Measurements from ENCODE around the gene ZNF711.
"Not testable (repeated sequence)": the region's sequence is repeated elsewhere in the genome, so short reads cannot be mapped to it uniquely, and the experiment has no call there.

The ZNF711 gene

DNA sequence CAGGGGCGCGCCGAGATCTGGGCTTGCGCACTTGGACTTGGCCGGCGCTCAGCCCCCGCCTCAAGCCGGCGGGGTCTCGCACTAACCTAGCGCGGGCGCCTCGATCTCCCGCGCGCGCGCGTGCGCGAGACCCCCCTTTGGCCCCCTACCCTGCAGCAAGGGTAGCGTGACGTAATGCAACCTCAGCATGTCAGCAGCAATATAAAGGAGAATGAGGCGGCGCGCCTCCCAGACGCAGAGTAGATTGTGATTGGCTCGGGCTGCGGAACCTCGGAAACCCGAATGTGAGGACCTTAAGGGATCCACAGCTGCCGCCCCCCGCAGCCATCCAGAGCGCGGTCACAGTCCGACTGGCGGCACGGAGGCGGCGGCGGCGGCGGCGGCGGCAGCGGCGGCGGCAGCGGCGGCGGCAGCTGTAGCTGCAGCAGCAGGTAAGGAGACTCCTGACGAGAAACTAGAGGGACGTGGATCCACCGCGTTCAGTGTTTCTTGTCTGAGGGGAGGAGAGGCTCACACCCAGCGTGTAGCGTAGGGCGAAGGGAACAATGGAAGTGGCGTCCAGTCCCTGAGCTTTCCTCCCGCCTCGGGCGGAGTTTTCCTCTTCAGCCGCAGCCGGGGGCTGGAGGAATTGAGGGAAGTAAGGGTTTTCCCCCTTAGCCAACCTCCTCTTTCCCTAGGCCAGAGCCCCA, at the start of gene ZNF711, which contains the start of gene SATL1:
TSS of gene ZNF711 (plus strand) at position 231 of the 689 bp plus-strand sequence. CDS start 3,582 bp downstream, outside the sequence.
TSS of gene SATL1 (minus strand) at position 19 of the 689 bp plus-strand sequence. CDS start 134,811 bp downstream, outside the sequence.
- H3K9me3 Mint-ChIP-seq (ENCODE audit: low read depth): no peaks in the 10 kb centered on the region
- peaks cover 2% of the 10 kb centered on the region for H3K27me3 Mint-ChIP-seq
- H3K4me3 Mint-ChIP-seq: peak within 1 kb of the TSS; percentile 94
- H3K36me3 Mint-ChIP-seq: no peaks in the 10 kb centered on the region
- peak within 1 kb of the TSS; percentile 43 for H3K27ac Mint-ChIP-seq
- peaks cover 13% of the 10 kb centered on the region for H3K4me1 Mint-ChIP-seq (ENCODE audit: low read depth)

DNA sequence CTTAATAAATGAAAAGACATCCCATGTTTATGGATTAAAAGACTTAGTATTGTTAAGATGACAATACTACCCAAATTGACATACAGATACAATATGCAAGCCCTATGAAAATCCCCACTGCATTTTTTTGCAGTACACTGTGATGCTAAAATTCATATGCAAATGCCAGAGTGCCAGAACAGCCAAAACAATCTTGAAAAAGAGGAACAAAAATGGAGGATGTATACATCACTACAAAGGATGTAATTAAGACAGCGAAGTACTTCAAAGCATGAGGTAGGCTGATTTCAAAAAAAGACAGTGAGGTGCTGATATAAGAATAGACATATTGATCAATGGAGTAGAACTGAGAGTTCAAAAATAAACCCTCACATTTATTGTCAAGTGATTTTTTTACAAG, 47.5 kb upstream of the ZNF711 start:
- Mint-ChIP-seq H3K4me3 (no peak overlapping the region), H3K27ac (no peak overlapping the region), H3K4me1 (ENCODE audit: low read depth) (no peaks in the 10 kb centered on the region), H3K9me3 (ENCODE audit: low read depth) (peaks cover 4% of the 10 kb centered on the region), H3K36me3 (no peaks in the 10 kb centered on the region), H3K27me3 (peaks cover 2% of the 10 kb centered on the region)

DNA sequence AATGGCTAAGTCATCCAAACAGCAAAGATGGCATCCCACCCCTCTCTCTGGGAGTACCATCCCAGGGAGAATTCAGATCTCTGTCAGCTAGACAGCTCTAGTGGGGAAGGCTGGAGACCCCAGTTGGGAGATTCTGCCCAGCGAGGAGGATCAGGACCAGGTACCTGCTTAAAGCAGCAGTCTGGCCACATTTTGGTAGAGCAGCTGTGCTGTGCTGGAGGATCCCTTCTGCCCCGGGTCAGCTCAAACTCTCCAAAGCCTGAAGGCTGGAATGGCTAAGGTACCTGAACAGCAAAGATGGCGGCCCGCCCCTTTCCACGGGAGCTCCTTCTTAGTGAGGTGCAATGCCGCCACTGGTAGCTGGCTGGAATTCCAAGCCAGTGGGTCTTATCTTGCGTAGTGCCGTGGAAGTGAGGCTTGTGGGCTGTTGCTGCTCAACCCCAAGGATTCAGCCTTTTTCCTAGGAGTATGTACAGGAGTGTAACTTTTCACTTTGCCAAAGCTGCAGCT, 40.3 kb upstream of the ZNF711 start:
- Mint-ChIP-seq H3K27ac (no peak overlapping the region), H3K4me3 (no peak overlapping the region), H3K9me3 (ENCODE audit: low read depth) (no peaks in the 10 kb centered on the region), H3K27me3 (no peaks in the 10 kb centered on the region), H3K4me1 (ENCODE audit: low read depth) (no peaks in the 10 kb centered on the region), H3K36me3 (no peaks in the 10 kb centered on the region)

DNA sequence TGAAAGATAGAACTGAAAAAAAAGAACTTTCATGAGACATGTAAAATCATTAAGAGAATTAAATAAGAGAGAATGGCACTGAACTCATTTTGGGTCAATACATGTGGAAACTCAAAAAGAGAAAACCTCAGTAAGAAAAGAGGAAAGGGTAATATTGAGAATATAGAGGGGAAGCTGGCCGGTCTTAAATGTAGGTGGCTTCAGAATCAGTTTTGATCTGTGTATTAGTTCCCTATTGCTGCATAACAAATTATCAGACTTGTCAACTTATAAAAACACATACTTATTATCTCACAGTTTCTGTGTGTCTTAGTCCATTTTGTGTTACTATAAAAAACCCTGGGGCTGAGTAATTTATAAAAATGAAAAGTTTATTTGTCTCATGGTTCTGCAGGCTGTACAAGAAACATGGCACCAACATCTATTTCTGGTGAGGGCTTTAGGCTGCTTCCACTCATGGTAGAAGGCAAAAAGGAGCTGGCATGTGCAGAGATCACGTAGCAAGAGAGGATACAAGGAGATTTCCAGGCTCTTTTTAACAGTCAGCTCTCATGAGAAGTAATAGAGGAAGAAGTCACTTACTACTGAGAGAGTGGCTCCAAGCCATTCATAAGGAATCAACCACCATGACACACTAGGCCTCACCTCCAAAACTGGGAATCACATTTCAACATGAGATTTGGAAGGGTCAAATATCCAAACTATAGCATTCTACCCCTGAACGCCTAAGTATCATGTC, 29.8 kb upstream of the ZNF711 start:
- H3K27ac Mint-ChIP-seq: no peak overlapping the region
- no peaks in the 10 kb centered on the region for H3K4me1 Mint-ChIP-seq (ENCODE audit: low read depth)
- peaks cover 6% of the 10 kb centered on the region for H3K9me3 Mint-ChIP-seq (ENCODE audit: low read depth)
- no peak overlapping the region for H3K4me3 Mint-ChIP-seq
- no peaks in the 10 kb centered on the region for H3K27me3 Mint-ChIP-seq
- no peaks in the 10 kb centered on the region for H3K36me3 Mint-ChIP-seq

DNA sequence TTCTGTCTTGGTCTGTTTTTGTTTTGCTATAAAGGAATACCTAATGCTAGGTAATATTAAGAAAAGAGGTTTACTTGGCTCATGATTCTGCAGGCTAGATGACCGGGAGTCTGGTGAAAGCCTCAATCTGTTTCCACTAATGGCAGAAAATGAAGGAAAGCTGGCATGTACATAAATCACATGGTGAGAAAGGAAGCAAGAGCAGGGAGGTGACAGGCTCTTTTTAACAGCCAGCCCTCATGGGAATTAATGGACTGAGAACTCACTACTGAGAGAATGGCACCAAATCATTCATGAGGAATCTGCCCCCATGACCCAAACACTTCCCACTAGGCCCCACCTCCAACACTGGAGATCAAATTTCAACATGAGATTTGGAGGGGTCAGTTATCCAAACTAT, 27.8 kb upstream of the ZNF711 start:
- no peak overlapping the region for H3K27ac Mint-ChIP-seq
- no peaks in the 10 kb centered on the region for H3K27me3 Mint-ChIP-seq
- no peaks in the 10 kb centered on the region for H3K36me3 Mint-ChIP-seq
- no peak overlapping the region for H3K4me3 Mint-ChIP-seq
- H3K4me1 Mint-ChIP-seq (ENCODE audit: low read depth): no peaks in the 10 kb centered on the region
- no peaks in the 10 kb centered on the region for H3K9me3 Mint-ChIP-seq (ENCODE audit: low read depth)

DNA sequence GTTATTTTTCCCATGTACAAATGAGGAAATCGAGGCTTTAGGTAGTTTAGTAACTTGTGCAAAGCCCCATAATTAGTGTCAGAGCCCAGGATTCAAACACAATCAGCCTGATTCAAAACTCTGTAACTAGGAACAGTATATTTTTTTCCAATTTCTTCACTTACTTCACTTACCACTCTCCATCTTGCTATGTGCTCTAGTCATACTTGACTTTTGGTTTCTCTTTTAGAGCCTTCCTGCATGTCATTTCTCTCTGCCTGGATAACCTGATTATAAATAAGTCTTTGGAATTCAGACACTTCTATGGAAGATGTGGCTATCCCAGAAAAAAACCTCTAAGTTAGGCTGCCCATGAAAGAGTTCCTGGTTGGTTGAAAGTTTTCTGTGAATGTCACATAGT, 22.4 kb upstream of the ZNF711 start:
- H3K4me1 Mint-ChIP-seq (ENCODE audit: low read depth): peaks cover 2% of the 10 kb centered on the region
- no peaks in the 10 kb centered on the region for H3K27me3 Mint-ChIP-seq
- no peak overlapping the region for H3K4me3 Mint-ChIP-seq
- no peak overlapping the region for H3K27ac Mint-ChIP-seq
- H3K9me3 Mint-ChIP-seq (ENCODE audit: low read depth): no peaks in the 10 kb centered on the region
- H3K36me3 Mint-ChIP-seq: no peaks in the 10 kb centered on the region

DNA sequence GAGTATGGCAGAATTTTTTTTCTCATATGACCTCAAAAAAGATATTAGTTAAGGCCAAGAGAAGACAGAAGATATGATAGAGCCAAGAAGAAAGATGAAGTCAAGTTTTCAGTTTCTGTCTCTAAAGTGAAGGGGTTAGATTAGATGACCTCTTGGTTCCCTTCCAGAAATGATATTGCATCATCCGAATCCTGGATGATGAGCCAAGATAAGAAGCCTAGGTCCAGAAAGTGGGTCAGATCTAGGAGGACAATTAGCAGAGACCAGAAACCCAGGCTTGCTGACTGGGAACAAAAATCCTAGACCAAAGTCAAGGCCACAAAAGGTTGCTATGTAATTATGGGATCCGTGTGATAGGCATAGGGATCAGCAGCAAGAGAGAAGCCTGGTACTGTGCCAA, 20.4 kb upstream of the ZNF711 start:
- Mint-ChIP-seq H3K4me3 (no peak overlapping the region), H3K9me3 (ENCODE audit: low read depth) (no peaks in the 10 kb centered on the region), H3K27ac (no peak overlapping the region), H3K36me3 (no peaks in the 10 kb centered on the region), H3K27me3 (no peaks in the 10 kb centered on the region), H3K4me1 (ENCODE audit: low read depth) (peaks cover 2% of the 10 kb centered on the region)

DNA sequence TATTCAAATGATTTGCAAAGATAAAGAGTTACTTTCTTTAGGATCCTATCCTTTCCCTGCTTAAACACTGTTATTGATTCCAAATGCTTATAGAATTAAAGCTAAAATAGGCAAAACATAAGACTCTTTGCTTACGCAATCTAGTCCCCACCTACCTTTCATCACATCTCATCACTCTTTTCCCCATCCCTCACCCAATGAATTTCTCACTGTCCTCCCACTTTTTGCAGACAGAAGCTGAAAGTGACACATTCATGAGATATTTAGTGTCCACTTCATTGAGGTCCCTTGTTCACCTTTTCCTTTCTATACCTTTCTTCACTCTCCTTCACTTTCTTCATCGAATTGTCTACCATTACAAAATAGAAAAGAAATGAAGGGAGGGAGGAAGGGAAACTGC, 636 bp upstream of the ZNF711 start:
- H3K27me3 Mint-ChIP-seq: no peaks in the 10 kb centered on the region
- H3K4me3 Mint-ChIP-seq: peak overlapping the region; percentile 78
- H3K4me1 Mint-ChIP-seq (ENCODE audit: low read depth): peaks cover 13% of the 10 kb centered on the region
- H3K36me3 Mint-ChIP-seq: no peaks in the 10 kb centered on the region
- no peaks in the 10 kb centered on the region for H3K9me3 Mint-ChIP-seq (ENCODE audit: low read depth)
- H3K27ac Mint-ChIP-seq: no peak overlapping the region

DNA sequence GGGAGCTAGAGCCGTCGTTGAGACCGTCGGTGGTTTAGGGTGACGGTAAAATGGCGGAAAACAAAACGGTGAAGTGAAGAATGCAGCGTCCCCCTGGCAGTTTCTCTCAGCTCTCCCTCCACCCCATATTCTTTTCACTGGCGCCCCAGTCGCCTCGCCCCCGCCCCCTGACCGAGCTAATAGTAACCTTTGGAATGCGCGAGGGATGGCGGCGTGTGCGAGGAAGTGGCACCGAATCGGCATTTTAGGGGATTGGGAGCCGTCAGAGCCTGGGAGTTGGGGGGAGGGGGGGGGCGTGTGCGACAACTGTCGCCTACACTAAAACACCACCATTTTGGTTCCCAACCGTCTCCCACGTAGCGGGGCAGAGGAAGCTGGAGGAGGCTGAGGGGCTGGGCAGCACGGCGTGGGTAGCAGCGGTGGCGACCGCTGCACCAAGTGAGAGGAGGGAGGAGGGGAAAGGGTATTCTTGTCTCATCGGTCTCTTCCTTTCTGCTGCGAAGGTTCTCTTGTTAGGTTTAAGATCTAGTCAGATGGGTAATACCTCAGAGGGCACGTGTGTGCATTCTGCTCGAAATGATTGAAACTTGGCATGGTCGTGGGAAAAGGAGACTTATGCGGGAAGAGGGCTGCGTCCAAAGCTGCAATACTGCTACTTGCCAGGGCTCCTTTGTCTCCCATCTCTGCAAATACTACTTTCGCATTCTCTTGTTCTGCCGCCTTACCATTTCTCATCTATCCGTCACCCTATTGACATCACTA, 840 bp downstream of the ZNF711 start:
- peaks cover 2% of the 10 kb centered on the region for H3K27me3 Mint-ChIP-seq
- H3K36me3 Mint-ChIP-seq: no peaks in the 10 kb centered on the region
- peak overlapping the region; percentile 94 for H3K4me3 Mint-ChIP-seq
- H3K27ac Mint-ChIP-seq: peak overlapping the region; percentile 43
- no peaks in the 10 kb centered on the region for H3K9me3 Mint-ChIP-seq (ENCODE audit: low read depth)
- H3K4me1 Mint-ChIP-seq (ENCODE audit: low read depth): peaks cover 13% of the 10 kb centered on the region

DNA sequence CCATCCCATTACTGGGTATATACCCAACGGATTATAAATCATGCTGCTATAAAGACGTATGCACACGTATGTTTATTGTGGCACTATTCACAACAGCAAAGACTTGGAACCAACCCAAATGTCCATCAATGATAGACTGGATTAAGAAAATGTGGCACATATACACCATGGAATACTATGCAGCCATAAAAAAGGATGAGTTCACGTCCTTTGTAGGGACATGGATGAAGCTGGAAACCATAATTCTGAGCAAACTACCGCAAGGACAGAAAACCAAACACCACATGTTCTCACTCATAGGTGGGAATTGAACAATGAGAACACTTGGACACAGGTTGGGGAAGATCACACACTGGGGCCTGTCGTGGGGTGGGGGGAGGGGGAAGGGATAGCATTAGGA, 41.5 kb downstream of the ZNF711 start:
- H3K4me1 Mint-ChIP-seq (ENCODE audit: low read depth); H3K4me3 Mint-ChIP-seq; H3K27me3 Mint-ChIP-seq; H3K36me3 Mint-ChIP-seq; H3K9me3 Mint-ChIP-seq (ENCODE audit: low read depth); H3K27ac Mint-ChIP-seq: not testable (repeated sequence)

DNA sequence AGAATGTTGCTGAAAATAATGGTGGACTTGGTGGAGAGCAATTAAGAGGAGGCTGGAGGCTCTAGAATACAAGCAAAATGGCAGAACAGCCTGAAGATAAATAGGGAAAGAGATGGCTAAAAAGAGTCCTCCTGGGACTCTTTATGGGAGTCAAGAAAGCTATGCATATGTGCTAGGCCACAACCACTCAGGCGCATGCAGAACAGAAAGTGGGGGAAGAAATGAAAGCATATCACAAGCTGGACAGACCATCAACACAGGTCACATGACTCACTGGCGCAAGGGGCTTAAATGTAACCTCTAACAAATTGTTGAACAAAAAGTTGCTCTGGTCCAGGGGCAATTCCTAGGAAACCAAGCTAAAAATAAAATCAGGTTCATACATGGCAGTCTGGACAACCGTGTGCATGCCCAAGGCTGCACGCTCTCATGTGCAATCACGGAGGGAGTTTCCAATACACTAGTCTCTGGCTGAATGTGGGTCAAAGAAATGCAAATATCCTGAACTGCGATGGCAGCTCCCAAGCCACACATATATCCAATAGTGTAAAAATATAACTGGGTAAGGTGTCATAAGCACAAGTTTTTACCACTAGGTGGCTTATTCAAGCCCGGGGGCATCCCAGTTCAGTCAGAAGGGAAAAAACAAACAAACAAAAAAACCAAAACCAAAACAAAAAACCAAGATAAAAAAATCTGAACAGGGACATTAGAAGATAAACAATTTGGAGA, 45.4 kb downstream of the ZNF711 start:
- Mint-ChIP-seq H3K27ac (no peak overlapping the region), H3K9me3 (ENCODE audit: low read depth) (peaks cover 6% of the 10 kb centered on the region), H3K4me1 (ENCODE audit: low read depth) (no peaks in the 10 kb centered on the region), H3K4me3 (no peak overlapping the region), H3K27me3 (no peaks in the 10 kb centered on the region), H3K36me3 (no peaks in the 10 kb centered on the region)

DNA sequence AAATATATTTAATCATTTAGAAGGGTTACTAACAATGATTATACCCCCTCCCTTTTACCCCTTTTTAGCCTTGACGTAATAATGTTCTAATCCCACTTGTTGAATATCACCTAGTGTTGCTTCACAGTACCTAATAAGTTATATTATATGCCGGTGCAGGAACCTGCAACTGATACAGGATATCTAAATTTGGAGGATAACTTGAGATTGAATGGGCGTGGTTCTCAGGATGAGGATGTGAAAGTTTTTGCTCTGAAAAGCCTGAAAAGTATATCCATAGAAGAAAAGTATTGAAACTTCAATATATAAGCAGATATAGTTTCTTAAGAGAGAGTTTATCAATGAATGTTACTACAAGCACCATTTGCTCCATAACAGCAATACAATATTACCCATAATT, 59.8 kb downstream of the ZNF711 start:
- no peaks in the 10 kb centered on the region for H3K4me1 Mint-ChIP-seq (ENCODE audit: low read depth)
- no peaks in the 10 kb centered on the region for H3K27me3 Mint-ChIP-seq
- H3K27ac Mint-ChIP-seq: no peak overlapping the region
- no peak overlapping the region for H3K4me3 Mint-ChIP-seq
- H3K9me3 Mint-ChIP-seq (ENCODE audit: low read depth): no peaks in the 10 kb centered on the region
- H3K36me3 Mint-ChIP-seq: no peaks in the 10 kb centered on the region

DNA sequence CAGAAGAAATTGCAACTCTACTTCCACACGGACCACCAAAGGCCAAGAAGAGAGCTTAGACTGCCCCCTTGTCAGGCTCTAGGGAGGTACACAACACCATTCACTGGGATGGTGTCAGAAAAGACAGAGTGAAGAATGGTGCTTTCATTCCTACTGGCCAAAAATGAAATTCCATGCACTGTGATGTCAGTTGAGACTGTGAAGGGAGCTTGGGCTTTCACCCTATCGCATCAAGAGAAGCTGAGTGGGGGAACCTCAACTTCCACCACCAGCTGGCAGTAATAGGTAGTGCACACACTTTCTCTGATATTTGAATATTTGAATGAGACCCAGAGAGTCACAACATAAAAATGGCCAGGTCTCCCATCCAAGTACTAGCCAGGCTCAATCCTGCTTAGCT, 65.9 kb downstream of the ZNF711 start:
- Mint-ChIP-seq H3K9me3 (ENCODE audit: low read depth) (no peaks in the 10 kb centered on the region), H3K27me3 (no peaks in the 10 kb centered on the region), H3K4me1 (ENCODE audit: low read depth) (no peaks in the 10 kb centered on the region), H3K4me3 (no peak overlapping the region), H3K27ac (no peak overlapping the region), H3K36me3 (no peaks in the 10 kb centered on the region)

DNA sequence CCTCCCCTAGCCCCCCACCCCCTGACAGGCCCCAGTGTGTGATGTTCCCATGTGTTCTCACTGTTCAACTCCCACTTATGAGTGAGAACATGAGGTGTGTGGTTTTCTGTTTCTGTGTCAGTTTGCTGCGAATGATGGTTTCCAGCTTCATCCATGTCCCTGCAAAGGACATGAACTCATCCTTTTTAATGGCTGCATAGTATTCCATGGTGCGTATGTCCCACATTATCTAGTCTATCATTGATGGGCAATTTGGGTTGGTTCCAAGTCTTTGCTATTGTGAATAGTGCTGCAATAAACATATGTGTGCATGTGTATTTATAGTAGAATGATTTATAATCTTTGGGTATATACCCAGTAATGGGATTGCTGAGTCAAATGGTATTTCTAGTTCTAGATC, 67.6 kb downstream of the ZNF711 start:
- not testable (repeated sequence) for H3K4me1 Mint-ChIP-seq (ENCODE audit: low read depth); H3K9me3 Mint-ChIP-seq (ENCODE audit: low read depth); H3K4me3 Mint-ChIP-seq

More for the DNA sequence above, 67.6 kb downstream of the ZNF711 start:
- not testable (repeated sequence) for H3K27ac Mint-ChIP-seq, H3K36me3 Mint-ChIP-seq, H3K27me3 Mint-ChIP-seq
